ENCODE measurements around the gene NPEPPS.
"Not testable (repeated sequence)": the region's sequence is repeated elsewhere in the genome, so short reads cannot be mapped to it uniquely, and the experiment has no call there.

Gene NPEPPS

GRCh38 chr17:47560517-47561043 is 29.7 kb downstream of the NPEPPS start:
- H2BK5ac ChIP-seq (ENCODE audit: low read depth, low read length, poor library complexity, severe bottlenecking); H3K4me2 ChIP-seq (ENCODE audit: low read length, poor library complexity, severe bottlenecking): not testable (repeated sequence)

GRCh38 chr17:47561698-47562405 is 30.9 kb downstream of the NPEPPS start:
- not testable (repeated sequence) for H2BK120ac ChIP-seq (ENCODE audit: low read depth, low read length); H3K9ac ChIP-seq (ENCODE audit: low read length)
- no CpG with 5 or more reads among the region's 5 CpGs for WGBS

More at GRCh38 chr17:47560517-47561043, 29.7 kb downstream of the NPEPPS start:
- H3K18ac ChIP-seq (ENCODE audit: low read depth in 1 of 2, low read length in 2 of 2); H3K79me1 ChIP-seq (replicated peaks; ENCODE audit: low read length, poor library complexity, severe bottlenecking); H3K36me3 ChIP-seq (ENCODE audit: control insufficient read depth in 1 of 2, insufficient read depth in 2 of 2, low read depth in 1 of 2, low read length in 2 of 2); H3K14ac ChIP-seq (ENCODE audit: low read length in 2 of 2); H3K23ac ChIP-seq (ENCODE audit: low read length in 2 of 2); H4K91ac ChIP-seq (ENCODE audit: low read length); H3K4me3 ChIP-seq (ENCODE audit: insufficient read depth in 1 of 2, low read depth in 1 of 2, low read length in 2 of 2); DNase-seq; H2BK15ac ChIP-seq (ENCODE audit: low read depth, poor library complexity, severe bottlenecking); H3K9ac ChIP-seq (ENCODE audit: low read length); H2BK12ac ChIP-seq (ENCODE audit: low read length in 2 of 2); H3K27ac ChIP-seq (ENCODE audit: low read length, poor library complexity, severe bottlenecking); H4K8ac ChIP-seq (ENCODE audit: low read length); H3K27me3 ChIP-seq (ENCODE audit: control insufficient read depth in 1 of 2, insufficient read depth in 1 of 2, low read length in 2 of 2); H2BK120ac ChIP-seq (ENCODE audit: low read depth, low read length); H2AFZ ChIP-seq (ENCODE audit: low read depth, low read length); H2AK5ac ChIP-seq (ENCODE audit: low read length, severe bottlenecking); H3K4ac ChIP-seq (ENCODE audit: low read depth in 1 of 2, low read length in 2 of 2); H3K4me1 ChIP-seq (ENCODE audit: control insufficient read depth, insufficient read depth, low read depth, low read length); H3K9me3 ChIP-seq (ENCODE audit: control insufficient read depth, low read length): not testable (repeated sequence)

GRCh38 chr17:47562406-47562705 is 31.4 kb downstream of the NPEPPS start:
- not testable (repeated sequence) for H2BK15ac ChIP-seq (ENCODE audit: low read depth, poor library complexity, severe bottlenecking); H3K79me1 ChIP-seq (replicated peaks; ENCODE audit: low read length, poor library complexity, severe bottlenecking); H4K91ac ChIP-seq (ENCODE audit: low read length); H2AFZ ChIP-seq (ENCODE audit: low read depth, low read length); H3K9ac ChIP-seq (ENCODE audit: low read length); H2BK12ac ChIP-seq (ENCODE audit: low read length in 2 of 2); H3K18ac ChIP-seq (ENCODE audit: low read depth in 1 of 2, low read length in 2 of 2); H3K4me3 ChIP-seq (ENCODE audit: insufficient read depth in 1 of 2, low read depth in 1 of 2, low read length in 2 of 2); H2AK5ac ChIP-seq (ENCODE audit: low read length, severe bottlenecking); H4K8ac ChIP-seq (ENCODE audit: low read length); H3K36me3 ChIP-seq (ENCODE audit: control insufficient read depth in 1 of 2, insufficient read depth in 2 of 2, low read depth in 1 of 2, low read length in 2 of 2); H3K23ac ChIP-seq (ENCODE audit: low read length in 2 of 2); H2BK5ac ChIP-seq (ENCODE audit: low read depth, low read length, poor library complexity, severe bottlenecking); H2BK120ac ChIP-seq (ENCODE audit: low read depth, low read length); H3K14ac ChIP-seq (ENCODE audit: low read length in 2 of 2); H3K4me1 ChIP-seq (ENCODE audit: control insufficient read depth, insufficient read depth, low read depth, low read length); DNase-seq; H3K4ac ChIP-seq (ENCODE audit: low read depth in 1 of 2, low read length in 2 of 2); H3K27ac ChIP-seq (ENCODE audit: low read length, poor library complexity, severe bottlenecking); H3K9me3 ChIP-seq (ENCODE audit: control insufficient read depth, low read length); H3K27me3 ChIP-seq (ENCODE audit: control insufficient read depth in 1 of 2, insufficient read depth in 1 of 2, low read length in 2 of 2); H3K4me2 ChIP-seq (ENCODE audit: low read length, poor library complexity, severe bottlenecking)

More at GRCh38 chr17:47561698-47562405, 30.9 kb downstream of the NPEPPS start:
- not testable (repeated sequence) for H3K23ac ChIP-seq (ENCODE audit: low read length in 2 of 2); H3K4me3 ChIP-seq (ENCODE audit: insufficient read depth in 1 of 2, low read depth in 1 of 2, low read length in 2 of 2); DNase-seq; H4K8ac ChIP-seq (ENCODE audit: low read length); H2AFZ ChIP-seq (ENCODE audit: low read depth, low read length); H3K4ac ChIP-seq (ENCODE audit: low read depth in 1 of 2, low read length in 2 of 2); H2BK15ac ChIP-seq (ENCODE audit: low read depth, poor library complexity, severe bottlenecking); H3K27ac ChIP-seq (ENCODE audit: low read length, poor library complexity, severe bottlenecking); H2AK5ac ChIP-seq (ENCODE audit: low read length, severe bottlenecking); H4K91ac ChIP-seq (ENCODE audit: low read length); H3K18ac ChIP-seq (ENCODE audit: low read depth in 1 of 2, low read length in 2 of 2); H2BK5ac ChIP-seq (ENCODE audit: low read depth, low read length, poor library complexity, severe bottlenecking); H3K79me1 ChIP-seq (replicated peaks; ENCODE audit: low read length, poor library complexity, severe bottlenecking); H2BK12ac ChIP-seq (ENCODE audit: low read length in 2 of 2); H3K27me3 ChIP-seq (ENCODE audit: control insufficient read depth in 1 of 2, insufficient read depth in 1 of 2, low read length in 2 of 2); H3K4me1 ChIP-seq (ENCODE audit: control insufficient read depth, insufficient read depth, low read depth, low read length); H3K9me3 ChIP-seq (ENCODE audit: control insufficient read depth, low read length); H3K14ac ChIP-seq (ENCODE audit: low read length in 2 of 2); H3K4me2 ChIP-seq (ENCODE audit: low read length, poor library complexity, severe bottlenecking); H3K36me3 ChIP-seq (ENCODE audit: control insufficient read depth in 1 of 2, insufficient read depth in 2 of 2, low read depth in 1 of 2, low read length in 2 of 2)

GRCh38 chr17:47567261-47567660 is 36.4 kb downstream of the NPEPPS start:
- H2BK5ac ChIP-seq (ENCODE audit: low read depth, low read length, poor library complexity, severe bottlenecking); H3K9ac ChIP-seq (ENCODE audit: low read length); H2AK5ac ChIP-seq (ENCODE audit: low read length, severe bottlenecking); DNase-seq; H4K91ac ChIP-seq (ENCODE audit: low read length); H3K4me2 ChIP-seq (ENCODE audit: low read length, poor library complexity, severe bottlenecking); H3K9me3 ChIP-seq (ENCODE audit: control insufficient read depth, low read length); H3K18ac ChIP-seq (ENCODE audit: low read depth in 1 of 2, low read length in 2 of 2); H3K14ac ChIP-seq (ENCODE audit: low read length in 2 of 2); H2BK12ac ChIP-seq (ENCODE audit: low read length in 2 of 2); H3K4me1 ChIP-seq (ENCODE audit: control insufficient read depth, insufficient read depth, low read depth, low read length); H2AFZ ChIP-seq (ENCODE audit: low read depth, low read length); H3K27ac ChIP-seq (ENCODE audit: low read length, poor library complexity, severe bottlenecking); H4K8ac ChIP-seq (ENCODE audit: low read length); H3K4me3 ChIP-seq (ENCODE audit: insufficient read depth in 1 of 2, low read depth in 1 of 2, low read length in 2 of 2); H3K4ac ChIP-seq (ENCODE audit: low read depth in 1 of 2, low read length in 2 of 2); H3K27me3 ChIP-seq (ENCODE audit: control insufficient read depth in 1 of 2, insufficient read depth in 1 of 2, low read length in 2 of 2); H2BK15ac ChIP-seq (ENCODE audit: low read depth, poor library complexity, severe bottlenecking); H3K23ac ChIP-seq (ENCODE audit: low read length in 2 of 2); H2BK120ac ChIP-seq (ENCODE audit: low read depth, low read length); H3K79me1 ChIP-seq (replicated peaks; ENCODE audit: low read length, poor library complexity, severe bottlenecking): not testable (repeated sequence)
- peaks cover 16% of the 10 kb centered on the region in 2 experiments for H3K36me3 ChIP-seq (ENCODE audit: control insufficient read depth in 1 of 2, insufficient read depth in 2 of 2, low read depth in 1 of 2, low read length in 2 of 2)
- 60% methylated on average over 1 of the region's 3 CpGs for WGBS
